ENCODE measurements around the gene CRISPLD2.

DNA sequence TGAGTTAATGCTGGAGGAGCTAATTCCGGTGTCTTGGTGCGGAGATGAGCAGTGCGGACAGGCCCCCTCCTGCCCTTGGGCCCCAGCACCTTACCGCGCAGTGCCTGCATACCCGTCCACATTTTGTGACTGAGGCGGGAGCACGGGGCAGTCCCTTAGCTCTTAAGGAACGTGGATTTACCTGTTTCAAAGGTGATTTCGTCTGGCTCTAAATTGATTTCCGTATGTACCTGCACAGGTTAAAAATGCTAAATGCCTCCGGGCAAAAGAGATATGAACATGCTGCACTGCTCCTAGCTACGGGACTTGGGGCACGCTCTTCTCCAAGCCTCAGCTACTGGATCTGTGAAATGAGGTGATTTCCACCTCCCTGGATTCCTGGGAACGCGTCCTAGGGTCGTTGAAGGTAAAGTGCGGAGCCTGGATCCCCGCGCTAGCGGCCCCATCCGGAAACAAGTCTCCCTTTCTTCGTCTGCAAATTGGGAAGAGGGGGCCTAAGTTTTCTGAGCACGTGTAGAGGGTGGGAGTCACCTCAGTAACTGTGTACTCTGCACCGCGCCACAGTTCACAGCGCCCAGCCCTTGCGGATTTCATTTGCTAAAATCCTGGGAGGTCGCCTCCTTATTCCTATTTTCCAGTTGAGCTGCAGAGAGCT is 669 bp upstream of the CRISPLD2 start:
- TF ChIP-seq POLR2AphosphoS5 (IDR thresholded peaks at IDR 0.05; ENCODE audit: low read depth), result no peak
- TF ChIP-seq, protein P1, sequence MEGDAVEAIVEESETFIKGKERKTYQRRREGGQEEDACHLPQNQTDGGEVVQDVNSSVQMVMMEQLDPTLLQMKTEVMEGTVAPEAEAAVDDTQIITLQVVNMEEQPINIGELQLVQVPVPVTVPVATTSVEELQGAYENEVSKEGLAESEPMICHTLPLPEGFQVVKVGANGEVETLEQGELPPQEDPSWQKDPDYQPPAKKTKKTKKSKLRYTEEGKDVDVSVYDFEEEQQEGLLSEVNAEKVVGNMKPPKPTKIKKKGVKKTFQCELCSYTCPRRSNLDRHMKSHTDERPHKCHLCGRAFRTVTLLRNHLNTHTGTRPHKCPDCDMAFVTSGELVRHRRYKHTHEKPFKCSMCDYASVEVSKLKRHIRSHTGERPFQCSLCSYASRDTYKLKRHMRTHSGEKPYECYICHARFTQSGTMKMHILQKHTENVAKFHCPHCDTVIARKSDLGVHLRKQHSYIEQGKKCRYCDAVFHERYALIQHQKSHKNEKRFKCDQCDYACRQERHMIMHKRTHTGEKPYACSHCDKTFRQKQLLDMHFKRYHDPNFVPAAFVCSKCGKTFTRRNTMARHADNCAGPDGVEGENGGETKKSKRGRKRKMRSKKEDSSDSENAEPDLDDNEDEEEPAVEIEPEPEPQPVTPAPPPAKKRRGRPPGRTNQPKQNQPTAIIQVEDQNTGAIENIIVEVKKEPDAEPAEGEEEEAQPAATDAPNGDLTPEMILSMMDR (IDR thresholded peaks at IDR 0.05; ENCODE audit: insufficient read depth, low read length), result no peak
- TF ChIP-seq, protein P2, sequence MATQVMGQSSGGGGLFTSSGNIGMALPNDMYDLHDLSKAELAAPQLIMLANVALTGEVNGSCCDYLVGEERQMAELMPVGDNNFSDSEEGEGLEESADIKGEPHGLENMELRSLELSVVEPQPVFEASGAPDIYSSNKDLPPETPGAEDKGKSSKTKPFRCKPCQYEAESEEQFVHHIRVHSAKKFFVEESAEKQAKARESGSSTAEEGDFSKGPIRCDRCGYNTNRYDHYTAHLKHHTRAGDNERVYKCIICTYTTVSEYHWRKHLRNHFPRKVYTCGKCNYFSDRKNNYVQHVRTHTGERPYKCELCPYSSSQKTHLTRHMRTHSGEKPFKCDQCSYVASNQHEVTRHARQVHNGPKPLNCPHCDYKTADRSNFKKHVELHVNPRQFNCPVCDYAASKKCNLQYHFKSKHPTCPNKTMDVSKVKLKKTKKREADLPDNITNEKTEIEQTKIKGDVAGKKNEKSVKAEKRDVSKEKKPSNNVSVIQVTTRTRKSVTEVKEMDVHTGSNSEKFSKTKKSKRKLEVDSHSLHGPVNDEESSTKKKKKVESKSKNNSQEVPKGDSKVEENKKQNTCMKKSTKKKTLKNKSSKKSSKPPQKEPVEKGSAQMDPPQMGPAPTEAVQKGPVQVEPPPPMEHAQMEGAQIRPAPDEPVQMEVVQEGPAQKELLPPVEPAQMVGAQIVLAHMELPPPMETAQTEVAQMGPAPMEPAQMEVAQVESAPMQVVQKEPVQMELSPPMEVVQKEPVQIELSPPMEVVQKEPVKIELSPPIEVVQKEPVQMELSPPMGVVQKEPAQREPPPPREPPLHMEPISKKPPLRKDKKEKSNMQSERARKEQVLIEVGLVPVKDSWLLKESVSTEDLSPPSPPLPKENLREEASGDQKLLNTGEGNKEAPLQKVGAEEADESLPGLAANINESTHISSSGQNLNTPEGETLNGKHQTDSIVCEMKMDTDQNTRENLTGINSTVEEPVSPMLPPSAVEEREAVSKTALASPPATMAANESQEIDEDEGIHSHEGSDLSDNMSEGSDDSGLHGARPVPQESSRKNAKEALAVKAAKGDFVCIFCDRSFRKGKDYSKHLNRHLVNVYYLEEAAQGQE (IDR thresholded peaks at IDR 0.05; ENCODE audit: insufficient replicate concordance, low read depth), result no peak

Measured in HL-60 (cell line).